B cell (primary cell): Measurements from ENCODE around the gene ABCA2. TPM values are rescaled to one million over a fixed set of nuclear protein-coding genes. Genes with fewer than 3 reads are reported as not detected.
A peak's percentile ranks its signal among the peaks of the same experiment; 100 is the strongest.
"Not testable (repeated sequence)": the region's sequence is repeated elsewhere in the genome, so short reads cannot be mapped to it uniquely, and the experiment has no call there.

Experiments
- ATAC-seq: fragments of 200-7000 bp; cut with Tn5 transposase; one replicate; pipeline ENCODE4 v1.10.0; 2021; ENCODE audit warnings: low read depth, mild to moderate bottlenecking, moderate number of reproducible peaks, moderate library complexity
- CTCF ChIA-PET: fragments of 350-600 bp; sonication (Branson Sonifier 250); formaldehyde crosslinking; loops from one replicate; lab custom pipeline; 2021; ENCODE audit warnings: antibody characterized with exemption, inconsistent platforms; lab: Charles Lee
- POLR2A ChIA-PET: fragments of 350-600 bp; sonication (Branson Sonifier 250); formaldehyde crosslinking; loops from one replicate; lab custom pipeline; 2021; ENCODE audit warnings: antibody characterized with exemption; lab: Charles Lee
- DNase-seq: peaks from one replicate; pipeline ENCODE4 v3.0.0; 2013
- H2AFZ ChIP-seq: 2 replicates; pipeline ENCODE4 v1.6.1; 2012; ENCODE audit warnings: mild to moderate bottlenecking, low read depth, low read length; ENCODE audit not compliant: insufficient read depth, poor library complexity, severe bottlenecking
- H3K27ac ChIP-seq, 2 donors: 1 replicate in 1 of 2; 2 replicates in 1 of 2; pipeline ENCODE4 v1.5.1; 2012 to 2013; ENCODE audit warnings: low read length in 2 of 2, mild to moderate bottlenecking in 2 of 2, moderate library complexity in 1 of 2
- H3K27me3 ChIP-seq, 4 experiments: fragments of 200-600 bp in 1 of 4; sonication (generic) in 1 of 4; replicated peaks in 1 of 4; 1 replicate in 2 of 4; 2 replicates in 2 of 4; pipeline versions ENCODE4 v1.6.1 to v1.7.0; 2013 to 2016; ENCODE audit warnings: low read length in 3 of 4, mild to moderate bottlenecking in 2 of 4, mixed read lengths in 1 of 4, moderate library complexity in 1 of 4; ENCODE audit not compliant: insufficient read depth in 4 of 4, control insufficient read depth in 3 of 4; ENCODE audit errors: control extremely low read depth in 1 of 4
- H3K36me3 ChIP-seq, 2 experiments: replicated peaks in 1 of 2; 1 replicate in 1 of 2; 2 replicates in 1 of 2; pipeline versions ENCODE4 v1.6.1 to v1.7.1; 2013; ENCODE audit warnings: low read length in 1 of 2; ENCODE audit not compliant: insufficient read depth in 2 of 2, control insufficient read depth in 1 of 2; ENCODE audit errors: control extremely low read depth in 1 of 2, extremely low read depth in 1 of 2
- H3K4me1 ChIP-seq, 2 donors: fragments of 200-600 bp in 1 of 2; sonication (generic) in 1 of 2; 1 replicate in 1 of 2; 2 replicates in 1 of 2; pipeline versions ENCODE4 v1.5.1 to v1.6.1; 2013 to 2017; ENCODE audit warnings: low read length in 2 of 2; ENCODE audit not compliant: control insufficient read depth in 2 of 2, insufficient read depth in 2 of 2
- H3K4me2 ChIP-seq: replicated peaks from 2 replicates; pipeline ENCODE3; 2012; ENCODE audit warnings: mild to moderate bottlenecking, low read depth, low read length; ENCODE audit not compliant: poor library complexity, severe bottlenecking
- H3K4me3 ChIP-seq, 5 experiments: fragments of 200-600 bp in 1 of 5; sonication (generic) in 1 of 5; 1 replicate in 3 of 5; 2 replicates in 2 of 5; pipeline versions ENCODE4 v1.5.1 to v1.7.0; 2011 to 2016; ENCODE audit warnings: low read length in 4 of 5, mild to moderate bottlenecking in 4 of 5, low read depth in 2 of 5, control low read depth in 1 of 5, moderate library complexity in 1 of 5; ENCODE audit not compliant: insufficient read depth in 1 of 5; ENCODE audit errors: control extremely low read depth in 1 of 5, extremely low read depth in 1 of 5
- H3K79me2 ChIP-seq: fragments of 200-600 bp; sonication (generic); one replicate; pipeline ENCODE4 v1.6.0; 2016; ENCODE audit warnings: low read length; ENCODE audit not compliant: control insufficient read depth, insufficient read depth
- H3K9ac ChIP-seq: fragments of 200-600 bp; sonication (generic); 2 replicates; pipeline ENCODE4 v1.6.1; 2017; ENCODE audit warnings: mild to moderate bottlenecking, low read length, moderate library complexity
- H3K9me3 ChIP-seq, 3 donors: one replicate each; pipeline versions ENCODE4 v1.6.1 to v1.7.1; 2013; ENCODE audit warnings: low read length in 2 of 3; ENCODE audit not compliant: control insufficient read depth in 2 of 3, insufficient read depth in 1 of 3; ENCODE audit errors: control extremely low read depth in 1 of 3
- H4K20me1 ChIP-seq: 2 replicates; pipeline ENCODE4 v1.6.0; 2012; ENCODE audit warnings: mild to moderate bottlenecking, low read length; ENCODE audit not compliant: insufficient read depth, control insufficient read depth, poor library complexity, severe bottlenecking
- H3K27ac Mint-ChIP-seq: one replicate; pipeline ENCODE4 v1.8.0; 2021; ENCODE audit warnings: mixed read lengths
- H3K27me3 Mint-ChIP-seq: one replicate; pipeline ENCODE4 v1.8.0; 2021; ENCODE audit warnings: mixed read lengths
- H3K4me1 Mint-ChIP-seq: one replicate; pipeline ENCODE4 v1.8.0; 2021; ENCODE audit warnings: mixed read lengths
- H3K4me3 Mint-ChIP-seq: one replicate; pipeline ENCODE4 v1.8.0; 2021; ENCODE audit warnings: mixed read lengths
- H3K9me3 Mint-ChIP-seq: one replicate; pipeline ENCODE4 v1.8.0; 2022; ENCODE audit warnings: mixed read lengths; ENCODE audit not compliant: insufficient read depth
- CTCF ChIP-seq: fragments of 200-600 bp; IDR thresholded peaks from one replicate; pipeline ENCODE4 v1.8.0; 2022; ENCODE audit warnings: antibody characterized with exemption, mild to moderate bottlenecking
- EZH2 ChIP-seq: IDR thresholded peaks from 2 replicates; pipeline ENCODE4 v1.6.1; 2012; ENCODE audit warnings: borderline replicate concordance, low read depth, mild to moderate bottlenecking, moderate library complexity, low read length; ENCODE audit not compliant: insufficient read depth, poor library complexity, severe bottlenecking
- WGBS: methylation state at CpG from one replicate; pipeline ENCODE4 v1.1.5; 2013; ENCODE audit warnings: missing lambda C conversion rate; ENCODE audit not compliant: insufficient coverage; 5-methylcytosine and 5-hydroxymethylcytosine counted together
- intact Hi-C: fragments of 100-400 bp; cut with micrococcal nuclease; formaldehyde crosslinking; loops from one replicate; pipeline ENCODE4 v1.10.0; 2022
- polyA plus RNA-seq: library from polyadenylated mRNA; depleted of rRNA; stranded (reverse); fragments of >200 nt; gene quantifications from 2 replicates; pipeline ENCODE4 v1.2.3, GENCODE V29; 2012
- total RNA-seq, 2 donors: library from RNA; stranded (reverse); fragments of 120-200 nt in 1 of 2; gene quantifications; 1 replicate in 1 of 2; 2 replicates in 1 of 2; pipeline versions ENCODE4 v1.2.3 to v1.2.4, GENCODE V29; 2013 to 2022

ABCA2 gene
- total and polyA plus RNA-seq, 2 donors (not counting 1 experiment from before 2014, with no cell fraction given), result 30.7 to 61.1 TPM

GRCh38 chr9:137034039-137034708, 6.1 kb upstream of the ABCA2 start:
- ChIA-PET CTCF (interaction anchor here (0.6 to 3.9 kb wide), 37 partner anchors 8 to 546 kb away, joined by 3 to 106 read pairs (median 6); partner anchors contain the start of genes AJM1, C8G, CLIC3 and FBXW5), POLR2A (interaction anchor here (0.7 to 1.4 kb wide), 11 partner anchors 13 to 271 kb away, joined by 3 to 6 read pairs (median 3); partner anchors contain the start of genes PAXX and RABL6)
- Histone ChIP-seq H3K9ac (peak overlapping the region; percentile 52), H3K4me3 (peak overlapping the region in 3 of 5 experiments; percentile 19 to 66 (median 27)), H3K27ac (peak overlapping the region; percentile 36 to 47), H3K9me3 (peaks cover 0 to 11% (median 0%) of the 10 kb centered on the region in 3 donors), H3K36me3 (no peaks in the 10 kb centered on the region), H2AFZ (peak overlapping the region; percentile 61), H3K79me2 (peaks cover 12% of the 10 kb centered on the region), H3K4me2 (peak overlapping the region; percentile 100), H3K27me3 (peaks cover 0 to 6% (median 0%) of the 10 kb centered on the region in 4 experiments), H4K20me1 (peaks cover 5% of the 10 kb centered on the region), H3K4me1 (peaks cover 59 to 63% of the 10 kb centered on the region in 2 donors)
- intact Hi-C loops, result loop anchor here (2.0 to 5.0 kb wide), 2 partner anchors 38 to 191 kb away; partner anchors contain the start of genes AJM1 and SAPCD2
- Mint-ChIP-seq H3K27ac (peak overlapping the region; percentile 95), H3K9me3 (no peaks in the 10 kb centered on the region), H3K4me3 (peak overlapping the region; percentile 89), H3K27me3 (no peaks in the 10 kb centered on the region), H3K4me1 (peaks cover 55% of the 10 kb centered on the region)
- DNase-seq, result no peak
- ATAC-seq, result no peak
- no peak for TF ChIP-seq CTCF
- TF ChIP-seq EZH2, result no peak
- WGBS, result 3% methylated on average over 10 of the region's 15 CpGs

GRCh38 chr9:137033481-137033880, 5.4 kb upstream of the ABCA2 start:
- not testable (repeated sequence) for DNase-seq, H3K27me3 Mint-ChIP-seq, H3K36me3 ChIP-seq, H3K9me3 Mint-ChIP-seq, H4K20me1 ChIP-seq, H3K27ac ChIP-seq, ATAC-seq, H3K27me3 ChIP-seq, H2AFZ ChIP-seq
- Mint-ChIP-seq H3K4me1 (peaks cover 60% of the 10 kb centered on the region), H3K4me3 (peak overlapping the region; percentile 89), H3K27ac (peak overlapping the region; percentile 95)
- intact Hi-C loops, result loop anchor here (2.0 to 5.0 kb wide), 2 partner anchors 39 to 185 kb away; partner anchors contain the start of genes PHPT1 and SAPCD2
- Histone ChIP-seq H3K9ac (peak overlapping the region; percentile 70), H3K79me2 (peaks cover 12% of the 10 kb centered on the region), H3K4me3 (peak overlapping the region in 4 of 5 experiments; percentile 25 to 77 (median 54)), H3K4me2 (peak overlapping the region; percentile 100), H3K9me3 (peaks cover 0 to 11% (median 0%) of the 10 kb centered on the region in 3 donors), H3K4me1 (peaks cover 64 to 70% of the 10 kb centered on the region in 2 donors)
- CTCF ChIA-PET, result interaction anchor here (0.6 to 3.9 kb wide), 6 partner anchors 30 to 244 kb away, joined by 3 to 106 read pairs (median 14); partner anchors contain the start of genes AJM1 and TMEM141
- POLR2A ChIA-PET, result interaction anchor here (1.1 to 1.4 kb wide), 2 partner anchors 13 to 45 kb away, joined by 3 read pairs; no protein-coding TSS in a partner anchor
- whole genome bisulfite sequencing, result 39% methylated on average over 3 of the region's 5 CpGs
